A549 (cell line): Measurements from ENCODE around the gene TBCCD1. TPM values are rescaled to one million over a fixed set of nuclear protein-coding genes. Genes with fewer than 3 reads are reported as not detected.
"Not testable (repeated sequence)": the region's sequence is repeated elsewhere in the genome, so short reads cannot be mapped to it uniquely, and the experiment has no call there.

Source experiments
- ATAC-seq, 2 experiments: fragments of 200-7000 bp in 1 of 2; fragments of >200 bp in 1 of 2; cut with Nextera tagmentation in 1 of 2; cut with Tn5 transposase in 1 of 2; 3 replicates each; pipeline versions ENCODE4 v1.8.0 to v1.9.1; 2018 to 2020; ENCODE audit warnings: mild to moderate bottlenecking in 1 of 2, moderate library complexity in 1 of 2
- CTCF ChIA-PET: fragments of 300-600 bp; sonication (Branson Sonifier 250); formaldehyde crosslinking; extraction: SDS; loops from one replicate; lab custom pipeline; 2021; ENCODE audit warnings: antibody characterized with exemption, inconsistent platforms; lab: Yijun Ruan, JAX
- POLR2A ChIA-PET: fragments of 350-600 bp; formaldehyde crosslinking; extraction: SDS; loops from one replicate; lab custom pipeline; 2021; ENCODE audit warnings: antibody characterized with exemption, inconsistent platforms; lab: Yijun Ruan, JAX
- DNase-seq, 2 experiments: peaks; one replicate each; pipeline versions ENCODE4 v3.0.0 to v3.0.0-alpha.2; 2011 to 2016; ENCODE audit warnings: low read depth in 1 of 2, low spot score in 1 of 2
- FAIRE-seq: peaks from 2 replicates; lab custom pipeline; 2011; peaks lifted over from hg19 to GRCh38; lab: Jason Lieb, UNC
- H3K27ac ChIP-seq, 2 experiments: fragments of >200 bp; sonication (Bioruptor Twin); formaldehyde crosslinking; 3 replicates each; pipeline ENCODE4 v1.5.1; 2016 to 2017
- H3K4me1 ChIP-seq: fragments of >200 bp; sonication (Bioruptor Twin); formaldehyde crosslinking; 3 replicates; pipeline ENCODE4 v1.6.1; 2016
- H3K4me2 ChIP-seq: fragments of >200 bp; sonication (Bioruptor Twin); formaldehyde crosslinking; 3 replicates; pipeline ENCODE4 v1.6.1; 2016
- H3K4me3 ChIP-seq: fragments of >200 bp; sonication (Bioruptor Twin); formaldehyde crosslinking; 3 replicates; pipeline ENCODE4 v1.5.1; 2016
- H3K9me3 ChIP-seq: fragments of >200 bp; sonication (Bioruptor Twin); formaldehyde crosslinking; 3 replicates; pipeline ENCODE4 v1.6.1; 2016
- CHD2 ChIP-seq: fragments of 150-350 bp; IDR thresholded peaks from 2 replicates; pipeline ENCODE4 v1.6.1; 2014; ENCODE audit warnings: low read length; ENCODE audit not compliant: partially characterized antibody
- CHD4 ChIP-seq: fragments of 200-600 bp; sonication (generic); IDR thresholded peaks from 2 replicates; pipeline ENCODE4 v1.6.1; 2016; ENCODE audit warnings: antibody characterized with exemption, mild to moderate bottlenecking, borderline replicate concordance
- EHMT2 ChIP-seq: fragments of 200-600 bp; sonication (generic); IDR thresholded peaks from 2 replicates; pipeline ENCODE4 v1.6.1; 2016; ENCODE audit warnings: antibody characterized with exemption, low read depth, mild to moderate bottlenecking, moderate library complexity
- EP300 ChIP-seq, 2 experiments: fragments of >200 bp; sonication (Bioruptor Twin); formaldehyde crosslinking; IDR thresholded peaks; 2 replicates in 1 of 2; 3 replicates in 1 of 2; pipeline ENCODE4 v1.6.1; 2016 to 2017
- ESRRA ChIP-seq: fragments of 150-350 bp; IDR thresholded peaks from 2 replicates; pipeline ENCODE4 v1.6.1; 2014; ENCODE audit warnings: mild to moderate bottlenecking, low read length, borderline replicate concordance
- FOSB ChIP-seq: fragments of 250-450 bp; sonication (Bioruptor Pico); IDR thresholded peaks from 2 replicates; pipeline ENCODE4 v1.5.0; 2020; ENCODE audit warnings: mild to moderate bottlenecking, moderate library complexity
- FOSL2 ChIP-seq, 2 experiments: fragments of 450-650 bp in 1 of 2; fragments of >200 bp in 1 of 2; sonication (Bioruptor Twin) in 1 of 2; formaldehyde crosslinking; IDR thresholded peaks; 2 replicates each; pipeline versions ENCODE4 v1.5.0 to v1.6.1; 2016 to 2020; ENCODE audit warnings: mild to moderate bottlenecking in 1 of 2, moderate library complexity in 1 of 2
- FOXS1 ChIP-seq: fragments of 250-450 bp; sonication (Bioruptor Pico); IDR thresholded peaks from 2 replicates; pipeline ENCODE4 v1.5.0; 2020; ENCODE audit warnings: mild to moderate bottlenecking, moderate library complexity
- HEYL ChIP-seq: fragments of 250-450 bp; sonication (Bioruptor Pico); IDR thresholded peaks from 2 replicates; pipeline ENCODE4 v1.8.0; 2021; ENCODE audit warnings: mild to moderate bottlenecking, moderate library complexity
- HOXB13 ChIP-seq: fragments of 250-450 bp; sonication (Bioruptor Pico); IDR thresholded peaks from 2 replicates; pipeline ENCODE4 v1.5.0; 2020; ENCODE audit warnings: low read depth, mild to moderate bottlenecking, moderate library complexity
- JUN ChIP-seq, 2 experiments: fragments of >200 bp; sonication (Bioruptor Twin); formaldehyde crosslinking; IDR thresholded peaks; 2 replicates in 1 of 2; 3 replicates in 1 of 2; pipeline ENCODE4 v1.6.1; 2016 to 2017
- KDM1A ChIP-seq: fragments of 200-600 bp; sonication (generic); IDR thresholded peaks from 2 replicates; pipeline ENCODE4 v1.6.1; 2016; ENCODE audit warnings: low read depth, mild to moderate bottlenecking
- KDM5A ChIP-seq: fragments of 200-600 bp; sonication (generic); IDR thresholded peaks from 2 replicates; pipeline ENCODE4 v1.6.1; 2016; ENCODE audit warnings: antibody characterized with exemption, mild to moderate bottlenecking
- PHF8 ChIP-seq: fragments of 200-600 bp; sonication (generic); IDR thresholded peaks from 2 replicates; pipeline ENCODE4 v1.6.1; 2016; ENCODE audit warnings: low read depth, mild to moderate bottlenecking, antibody characterized with exemption, moderate library complexity, borderline replicate concordance
- POLR2AphosphoS2 ChIP-seq: conservative IDR thresholded peaks from 2 replicates; pipeline ENCODE4 v1.6.1; 2012; ENCODE audit warnings: low read length, improper control_type of control experiment, inconsistent platforms
- SREBF2 ChIP-seq: fragments of 450-650 bp; IDR thresholded peaks from 2 replicates; pipeline ENCODE4 v1.6.1; 2014; ENCODE audit warnings: mild to moderate bottlenecking, moderate library complexity
- ZNF302 ChIP-seq: fragments of 250-450 bp; sonication (Bioruptor Pico); IDR thresholded peaks from 2 replicates; pipeline ENCODE4 v1.9.0; 2021; ENCODE audit warnings: inconsistent platforms, mild to moderate bottlenecking, moderate library complexity
- WGBS: methylation state at CpG from one replicate; pipeline ENCODE4 v1.1.6; 2017; ENCODE audit errors: missing lambda C conversion rate; 5-methylcytosine and 5-hydroxymethylcytosine counted together
- polyA plus RNA-seq, 4 experiments: library from polyadenylated mRNA; depleted of rRNA in 3 of 4; stranded (reverse); fragments of >200 nt; fragmentation: RNase III in 1 of 4; extraction: RNeasy Plus Mini Kit Qiagen cat#74134 plus additional on column Dnase treatment in 1 of 4; gene quantifications; 2 replicates in 3 of 4; 3 replicates in 1 of 4; pipeline ENCODE4 v1.2.3, GENCODE V29; 2011 to 2017

TBCCD1 gene
- polyA plus RNA-seq, 2 of the 4 experiments (the other 2 are of a cell fraction): 5.8 to 11.4 TPM

- POLR2A ChIA-PET: no interaction called here
Observed at GRCh38 chr3:186532598-186533072, 34.5 kb downstream of the TBCCD1 start.

DNA sequence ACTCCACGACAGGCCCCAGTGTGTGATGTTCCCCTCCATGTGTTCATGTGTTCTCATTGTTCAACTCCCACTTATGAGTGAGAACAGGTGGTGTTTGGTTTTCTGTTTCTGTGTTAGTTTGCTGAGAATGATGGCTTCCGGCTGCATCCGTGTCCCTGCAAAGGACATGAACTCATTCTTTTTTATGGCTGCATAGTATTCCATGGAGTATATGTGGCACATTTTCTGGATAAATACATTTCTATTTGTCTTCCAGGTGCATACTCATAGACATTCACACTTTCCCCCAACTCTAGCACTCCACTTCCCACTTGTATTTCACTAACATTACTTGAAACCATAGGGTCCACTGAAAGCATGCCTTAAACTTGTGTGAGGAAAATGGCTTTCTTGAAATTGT is 35.4 kb downstream of the TBCCD1 start:
- H3K4me3 ChIP-seq, H3K27ac ChIP-seq, CTCF ChIA-PET, H3K4me1 ChIP-seq, H3K4me2 ChIP-seq, DNase-seq, FAIRE-seq, ATAC-seq, POLR2A ChIA-PET, H3K9me3 ChIP-seq: not testable (repeated sequence)
- whole genome bisulfite sequencing: 87% methylated on average over 3 of the region's 3 CpGs

More at GRCh38 chr3:186532598-186533072, 34.5 kb downstream of the TBCCD1 start:
- no peak for DNase-seq
- Histone ChIP-seq H3K4me1 (no peaks in the 10 kb centered on the region), H3K9me3 (no peaks in the 10 kb centered on the region), H3K27ac (no peak overlapping the region), H3K4me2 (no peak overlapping the region), H3K4me3 (no peak overlapping the region)
- no peak for FAIRE-seq
- CTCF ChIA-PET: interaction anchor here (1.2 to 1.3 kb wide), 2 partner anchors 8 to 84 kb away, joined by 3 to 4 read pairs; no protein-coding TSS in a partner anchor
- ATAC-seq: no peak
- no peak for TF ChIP-seq HOXB13 (CRISPR knock-in tag)
- TF ChIP-seq FOSB: no peak
- no peak for TF ChIP-seq EP300 (IDR thresholded peaks at IDR 0.05)
- TF ChIP-seq KDM5A: no peak
- no peak for TF ChIP-seq PHF8
- no peak for TF ChIP-seq ESRRA
- TF ChIP-seq HEYL (CRISPR knock-in tag): no peak
- TF ChIP-seq ZNF302 (CRISPR knock-in tag): no peak
- WGBS: 20% methylated on average over 1 of the region's 1 CpG

DNA sequence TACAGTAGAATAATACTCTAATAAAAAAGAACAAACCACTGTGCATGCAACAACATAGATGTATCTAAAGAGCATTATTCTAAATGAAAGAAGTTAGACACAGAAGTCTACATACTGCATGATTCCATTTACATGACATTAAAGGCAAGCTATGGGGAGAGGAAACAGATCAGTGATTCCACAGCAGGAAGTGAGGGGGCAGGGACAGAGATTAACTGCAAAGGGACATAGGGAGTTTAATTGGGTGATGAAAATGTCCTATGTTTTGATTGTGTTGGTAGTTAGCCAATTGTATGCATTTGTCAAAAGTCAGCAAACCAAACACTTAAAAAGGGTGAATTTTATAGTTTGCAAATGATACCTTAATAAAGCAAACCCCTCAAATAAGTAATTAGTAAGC is 36.7 kb downstream of the TBCCD1 start:
- H3K4me1 ChIP-seq: no peaks in the 10 kb centered on the region
- no peak for ATAC-seq
- ChIA-PET CTCF (interaction anchor here (2.1 kb wide), 1 partner anchor 10 kb away, joined by 19 read pairs; no protein-coding TSS in a partner anchor), POLR2A (no interaction called here)
- no peak overlapping the region for H3K4me3 ChIP-seq
- TF ChIP-seq POLR2AphosphoS2: no peak
- TF ChIP-seq JUN (IDR thresholded peaks at IDR 0.05): no peak
- no peak for TF ChIP-seq KDM1A
- no peak for TF ChIP-seq CHD2
- TF ChIP-seq HEYL (CRISPR knock-in tag): no peak
- no peak for TF ChIP-seq FOXS1 (CRISPR knock-in tag)
- FAIRE-seq: no peak
- no peak overlapping the region for H3K27ac ChIP-seq
- H3K4me2 ChIP-seq: no peak overlapping the region
- no peak for DNase-seq
- H3K9me3 ChIP-seq: no peaks in the 10 kb centered on the region

- no peak overlapping the region for H3K27ac ChIP-seq
- DNase-seq: no peak
- POLR2A ChIA-PET: interaction anchor here (0.6 kb wide), 1 partner anchor 197 kb away, joined by 7 read pairs; no protein-coding TSS in a partner anchor
- no peak for TF ChIP-seq FOXS1 (CRISPR knock-in tag)
- TF ChIP-seq, all 56 proteins: peak for 0
- no peak overlapping the region for H3K4me2 ChIP-seq
- no peak overlapping the region for H3K4me3 ChIP-seq
- no peaks in the 10 kb centered on the region for H3K4me1 ChIP-seq
- ATAC-seq: peak in 1 of 2 experiments; percentile 24; a peak in 1 of 6 replicates
- CTCF ChIA-PET: interaction anchor here (0.9 to 2.1 kb wide), 4 partner anchors 11 to 586 kb away, joined by 3 to 19 read pairs (median 3); no protein-coding TSS in a partner anchor
- no peaks in the 10 kb centered on the region for H3K9me3 ChIP-seq
- WGBS: 76% methylated on average over 9 of the region's 11 CpGs
- no peak for FAIRE-seq
Observed at GRCh38 chr3:186529201-186529999, 37.7 kb downstream of the TBCCD1 start.

GRCh38 chr3:186526256-186526606 is 40.9 kb downstream of the TBCCD1 start:
- no peak for FAIRE-seq
- no peak for TF ChIP-seq CHD2
- TF ChIP-seq FOSL2 (IDR thresholded peaks at IDR 0.05): no peak
- no peak for TF ChIP-seq FOSL2 (CRISPR knock-in tag; IDR thresholded peaks at IDR 0.05)
- no peak for TF ChIP-seq EHMT2
- TF ChIP-seq SREBF2: no peak
- TF ChIP-seq CHD4: no peak
- TF ChIP-seq, all 56 proteins: peak for 0
- no peak overlapping the region for H3K27ac ChIP-seq
- DNase-seq: no peak
- CTCF ChIA-PET: interaction anchor here (0.6 to 1.3 kb wide), 2 partner anchors 13 to 267 kb away, joined by 3 read pairs; no protein-coding TSS in a partner anchor
- no peak overlapping the region for H3K4me2 ChIP-seq
- H3K9me3 ChIP-seq: no peaks in the 10 kb centered on the region
- no peak for ATAC-seq
- H3K4me3 ChIP-seq: no peak overlapping the region
- no peaks in the 10 kb centered on the region for H3K4me1 ChIP-seq
- POLR2A ChIA-PET: no interaction called here
- 70% methylated on average over 6 of the region's 6 CpGs for WGBS
